Esophagus (tissue), 2 donors: Measurements from ENCODE around the gene CSN2. TPM values are rescaled to one million over a fixed set of nuclear protein-coding genes. Genes with fewer than 3 reads are reported as not detected.
"Not testable (repeated sequence)": the region's sequence is repeated elsewhere in the genome, so short reads cannot be mapped to it uniquely, and the experiment has no call there.

Experiments
- H3K27ac ChIP-seq, 2 donors: one replicate each; pipeline ENCODE4 v1.5.1; 2013; ENCODE audit warnings: low read depth in 2 of 2, mild to moderate bottlenecking in 2 of 2, inconsistent platforms in 1 of 2, low read length in 1 of 2, moderate library complexity in 1 of 2
- H3K27me3 ChIP-seq, 2 donors: one replicate each; pipeline ENCODE4 v1.6.1; 2013; ENCODE audit warnings: low read length in 2 of 2, control low read depth in 1 of 2, mild to moderate bottlenecking in 1 of 2; ENCODE audit not compliant: insufficient read depth in 2 of 2, control insufficient read depth in 1 of 2
- H3K36me3 ChIP-seq, 2 donors: one replicate each; pipeline ENCODE4 v1.6.1; 2013; ENCODE audit warnings: low read length in 1 of 2; ENCODE audit not compliant: control insufficient read depth in 2 of 2, insufficient read depth in 2 of 2
- H3K4me1 ChIP-seq, 2 donors: one replicate each; pipeline ENCODE4 v1.6.1; 2013; ENCODE audit warnings: low read length in 1 of 2; ENCODE audit not compliant: control insufficient read depth in 2 of 2, insufficient read depth in 2 of 2
- H3K4me3 ChIP-seq, 2 donors: one replicate each; pipeline ENCODE4 v1.5.1; 2013; ENCODE audit warnings: low read length in 2 of 2, mild to moderate bottlenecking in 2 of 2, low read depth in 1 of 2, moderate library complexity in 1 of 2
- H3K9me3 ChIP-seq, 2 donors: one replicate each; pipeline ENCODE4 v1.6.1; 2013; ENCODE audit warnings: mild to moderate bottlenecking in 2 of 2, low read depth in 1 of 2, low read length in 1 of 2, moderate library complexity in 1 of 2; ENCODE audit not compliant: control insufficient read depth in 2 of 2, insufficient read depth in 1 of 2
- WGBS, 2 donors: extraction: QIAGEN DNeasy Blood & Tissue Kit; methylation state at CpG; one replicate each; pipeline ENCODE4 v1.1.7; 2013; 5-methylcytosine and 5-hydroxymethylcytosine counted together
- polyA plus RNA-seq, 2 donors: library from polyadenylated mRNA; stranded (reverse); fragments of 200-250 nt; gene quantifications; one replicate each; pipeline ENCODE4 v1.2.3, GENCODE V29; 2013
- donor health status: healthy with polysubstance abuse.
- donor health status: Bipolar disorder and iron deficiency.

Gene CSN2
- polyA plus RNA-seq, 2 donors = not detected

DNA sequence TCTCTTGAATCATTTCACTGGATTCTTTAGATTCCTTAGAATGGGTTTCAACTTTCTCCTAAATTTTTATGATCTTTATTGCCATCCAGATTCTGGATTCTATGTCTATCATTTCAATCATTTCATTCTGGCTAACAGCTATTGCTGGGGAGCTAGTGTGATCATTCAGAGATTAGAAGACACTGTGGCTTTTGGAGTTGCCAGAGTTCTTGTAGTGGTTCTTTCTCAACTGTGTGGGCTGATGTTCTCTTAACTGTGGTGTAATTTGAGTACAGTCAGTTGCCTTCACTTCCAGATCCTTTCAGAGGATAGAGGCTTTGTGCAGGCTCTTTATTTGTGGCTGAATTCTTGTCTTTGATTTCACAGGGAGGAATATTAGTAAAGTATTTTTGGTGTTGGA is 12.1 kb upstream of the CSN2 start:
- H3K9me3 ChIP-seq = no peaks in the 10 kb centered on the region
- no peak overlapping the region for H3K27ac ChIP-seq
- no peaks in the 10 kb centered on the region for H3K27me3 ChIP-seq
- H3K4me1 ChIP-seq = no peaks in the 10 kb centered on the region
- H3K4me3 ChIP-seq = no peak overlapping the region
- H3K36me3 ChIP-seq = no peaks in the 10 kb centered on the region

DNA sequence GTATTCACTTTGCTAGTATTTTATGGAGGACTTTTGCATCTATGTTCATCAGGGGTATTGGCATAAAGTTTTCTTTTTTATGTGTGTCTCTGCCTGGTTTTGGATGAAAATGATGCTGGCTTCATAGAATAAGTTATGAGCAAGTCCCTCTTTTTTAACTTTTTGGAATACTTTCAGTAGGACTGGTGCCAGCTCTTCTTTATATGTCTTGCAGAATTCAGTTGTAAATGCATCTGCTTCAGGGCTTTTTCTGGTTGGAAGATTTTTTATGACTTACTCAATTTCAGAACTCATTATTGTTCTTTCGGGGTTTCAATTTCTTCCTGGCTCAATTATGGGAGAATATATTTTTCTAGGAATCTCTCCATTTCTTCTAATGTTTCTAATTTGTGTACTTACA is 9.1 kb upstream of the CSN2 start:
- Histone ChIP-seq H3K27me3 (no peaks in the 10 kb centered on the region), H3K9me3 (no peaks in the 10 kb centered on the region), H3K4me1 (no peaks in the 10 kb centered on the region), H3K4me3 (no peak overlapping the region), H3K27ac (no peak overlapping the region), H3K36me3 (no peaks in the 10 kb centered on the region)
- 45 to 53% methylated on average over 1 of the region's 1 CpG for WGBS, 2 donors

DNA sequence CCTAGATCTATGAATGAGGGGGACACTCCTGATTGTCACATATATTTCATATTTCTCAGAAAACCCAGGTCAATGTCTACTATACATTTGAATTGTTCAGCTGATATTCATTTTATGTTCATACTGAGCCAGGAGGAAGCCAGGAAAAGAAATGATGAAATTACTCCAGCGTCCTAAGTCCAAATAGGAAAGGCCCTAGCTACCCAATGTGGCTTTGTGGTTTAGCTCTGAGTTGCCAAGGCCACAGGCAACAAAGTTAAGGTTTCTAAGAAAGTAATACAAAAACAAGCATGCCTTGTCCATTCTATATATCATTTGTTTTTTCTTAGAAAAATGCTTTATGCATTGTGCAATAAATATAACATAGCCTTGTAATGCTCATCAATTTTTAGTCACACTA is 4.5 kb upstream of the CSN2 start:
- Histone ChIP-seq H3K9me3 (no peaks in the 10 kb centered on the region), H3K27ac (no peak overlapping the region), H3K36me3 (no peaks in the 10 kb centered on the region), H3K27me3 (no peaks in the 10 kb centered on the region), H3K4me1 (no peaks in the 10 kb centered on the region), H3K4me3 (no peak overlapping the region)
- WGBS, 2 donors = 47% methylated on average over 1 of the region's 1 CpG

DNA sequence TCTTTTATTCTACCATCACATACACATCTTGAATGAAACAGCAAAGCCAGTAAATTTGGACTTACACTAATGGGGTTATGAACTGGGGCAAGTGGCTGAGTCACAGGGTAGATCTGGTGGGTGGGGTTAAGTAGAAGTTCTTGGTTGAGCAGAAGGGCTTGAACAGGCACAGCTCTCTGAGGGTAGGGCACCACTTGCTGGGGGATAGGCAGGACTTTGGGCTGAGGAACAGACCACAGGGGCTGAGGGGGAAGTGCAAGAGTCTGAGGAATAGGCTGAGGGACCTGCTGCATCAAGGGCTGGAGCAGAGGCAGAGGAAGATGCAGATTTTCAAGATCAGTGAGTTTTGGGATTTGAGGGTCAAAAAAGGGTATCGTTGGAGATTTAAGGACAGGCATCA is 8.3 kb downstream of the CSN2 start:
- 79 to 95% methylated on average over 1 of the region's 1 CpG for WGBS, 2 donors
- Histone ChIP-seq H3K9me3 (no peaks in the 10 kb centered on the region), H3K27ac (no peak overlapping the region), H3K36me3 (no peaks in the 10 kb centered on the region), H3K4me3 (no peak overlapping the region), H3K4me1 (no peaks in the 10 kb centered on the region), H3K27me3 (no peaks in the 10 kb centered on the region)

DNA sequence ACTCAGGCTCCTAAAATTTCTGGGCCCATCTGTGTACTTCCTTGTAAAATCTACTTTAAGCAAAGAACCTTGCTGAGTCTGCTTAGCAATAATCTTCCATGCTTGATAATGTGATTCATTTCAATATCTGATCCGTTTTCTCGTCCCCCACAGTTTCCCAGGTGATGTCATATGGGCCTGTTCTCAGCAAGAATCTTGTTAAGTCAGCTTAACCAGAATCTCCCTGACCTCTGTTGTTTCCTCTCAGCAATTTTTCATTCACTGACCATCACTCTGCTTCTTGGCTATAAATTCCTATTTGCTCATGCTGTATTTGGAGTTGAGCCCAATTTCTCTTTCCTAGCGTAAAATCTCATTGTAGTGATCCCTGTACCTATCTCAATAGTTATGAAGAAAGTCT is 13.9 kb downstream of the CSN2 start:
- Histone ChIP-seq H3K4me1 (no peaks in the 10 kb centered on the region), H3K9me3 (no peaks in the 10 kb centered on the region), H3K36me3 (no peaks in the 10 kb centered on the region), H3K27ac (no peak overlapping the region), H3K4me3 (no peak overlapping the region), H3K27me3 (no peaks in the 10 kb centered on the region)
- 74 to 76% methylated on average over 3 of the region's 3 CpGs for WGBS, 2 donors

DNA sequence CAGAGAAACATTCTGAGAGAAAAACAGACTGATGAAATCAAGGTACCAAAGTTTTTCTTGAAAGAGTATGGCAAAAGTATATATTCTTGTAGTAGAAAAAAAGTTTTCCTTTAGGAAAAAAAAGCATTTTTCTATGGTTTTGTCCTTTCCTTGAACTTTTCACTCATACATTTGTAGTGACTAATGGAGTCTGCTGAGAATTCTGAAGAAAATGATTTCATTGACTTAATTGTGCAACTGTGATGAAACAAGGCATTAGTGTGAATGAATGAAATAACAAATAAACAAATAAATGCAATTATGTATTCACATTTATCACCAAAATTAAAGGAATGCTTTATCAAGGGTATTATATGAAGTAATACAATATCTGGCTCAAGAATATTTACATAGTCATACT is 29.0 kb downstream of the CSN2 start:
- Histone ChIP-seq H3K4me3 (no peak overlapping the region), H3K27ac (no peak overlapping the region), H3K4me1 (no peaks in the 10 kb centered on the region)

DNA sequence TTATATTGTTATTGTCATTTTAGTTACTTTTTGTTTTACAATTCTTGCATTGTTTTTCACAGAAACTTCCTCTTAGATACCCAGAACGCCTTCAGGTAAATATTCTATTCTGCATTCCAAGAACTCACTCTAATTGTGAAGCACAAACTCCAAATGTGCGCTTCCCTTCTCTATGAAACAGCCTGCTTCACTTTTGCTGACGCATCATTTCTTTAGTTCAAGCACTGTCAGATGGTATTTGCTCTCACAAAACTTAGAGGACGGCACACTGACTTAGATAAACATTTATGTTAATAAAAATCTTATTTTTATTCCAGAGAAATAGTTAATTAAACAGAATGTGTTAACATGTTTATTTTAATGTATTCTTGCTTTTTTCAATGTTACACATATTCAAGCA is 31.4 kb downstream of the CSN2 start:
- Histone ChIP-seq H3K36me3 (no peaks in the 10 kb centered on the region), H3K27ac (no peak overlapping the region), H3K4me3 (no peak overlapping the region), H3K4me1 (no peaks in the 10 kb centered on the region), H3K27me3 (no peaks in the 10 kb centered on the region), H3K9me3 (no peaks in the 10 kb centered on the region)
- WGBS, 2 donors = 59 to 64% methylated on average over 4 of the region's 4 CpGs

More for the DNA sequence above, 29.0 kb downstream of the CSN2 start:
- H3K9me3 ChIP-seq = no peaks in the 10 kb centered on the region
- H3K36me3 ChIP-seq = no peaks in the 10 kb centered on the region
- H3K27me3 ChIP-seq = no peaks in the 10 kb centered on the region

DNA sequence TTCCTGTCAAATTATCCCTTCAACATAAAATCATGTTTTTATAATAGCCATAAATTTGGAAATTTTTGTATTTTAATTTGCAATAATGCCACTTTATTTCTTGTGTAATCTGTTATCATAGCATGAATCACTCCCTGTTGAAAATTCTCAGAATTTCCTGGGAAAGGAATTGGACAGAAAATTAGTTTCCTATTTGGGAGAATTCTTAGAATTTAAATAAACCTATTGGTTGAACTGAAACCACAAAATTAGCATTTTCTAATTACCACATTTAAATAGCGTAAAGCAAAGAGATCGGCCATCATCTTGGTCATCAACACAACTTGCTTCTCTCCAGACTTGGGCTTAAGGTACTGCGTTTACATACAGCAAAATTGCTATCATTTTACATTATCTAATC is 34.8 kb downstream of the CSN2 start, which contains the start of gene CSN1S1:
Gene CSN1S1, plus strand, starts transcription at position 301 of the 400 bp plus-strand sequence. CDS start 1,488 bp downstream, outside the sequence.
- WGBS, 2 donors = 92 to 96% methylated on average over 3 of the region's 3 CpGs
- Histone ChIP-seq H3K27me3 (no peaks in the 10 kb centered on the region), H3K9me3 (no peaks in the 10 kb centered on the region), H3K4me3 (no peak within 1 kb of the TSS), H3K4me1 (no peaks in the 10 kb centered on the region), H3K36me3 (no peaks in the 10 kb centered on the region), H3K27ac (no peak within 1 kb of the TSS)

DNA sequence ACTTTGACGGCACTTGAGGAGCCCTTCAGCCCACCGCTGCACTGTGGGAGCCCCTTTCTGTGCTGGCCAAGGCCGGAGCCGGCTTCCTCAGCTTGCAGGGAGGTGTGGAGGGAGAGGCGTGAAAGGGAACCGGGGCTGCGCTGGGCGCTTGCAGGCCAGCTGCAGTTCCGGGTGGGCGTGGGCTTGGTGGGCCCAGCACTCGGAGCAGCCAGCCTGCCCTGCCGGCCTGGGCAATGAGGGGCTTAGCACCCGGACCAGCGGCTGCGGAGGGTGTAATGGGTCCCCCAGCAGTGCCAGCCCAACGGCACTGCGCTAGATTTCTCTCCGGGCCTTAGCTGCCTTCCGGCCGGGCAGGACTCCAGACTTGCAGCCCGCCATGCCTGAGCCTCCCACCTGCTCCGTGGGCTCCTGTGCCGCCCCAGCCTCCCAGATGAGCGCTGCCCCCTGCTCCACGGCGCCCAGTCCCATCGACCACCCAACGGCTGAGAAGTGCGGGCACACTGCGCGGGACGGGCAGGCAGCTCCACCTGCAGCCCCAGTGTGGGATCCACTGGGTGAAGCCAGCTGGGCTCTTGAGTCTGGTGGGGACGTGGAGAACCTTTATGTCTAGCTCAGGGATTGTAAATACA is 41.6 kb downstream of the CSN2 start:
- WGBS, 2 donors = 91 to 93% methylated on average over 33 of the region's 33 CpGs
- not testable (repeated sequence) for H3K36me3 ChIP-seq

DNA sequence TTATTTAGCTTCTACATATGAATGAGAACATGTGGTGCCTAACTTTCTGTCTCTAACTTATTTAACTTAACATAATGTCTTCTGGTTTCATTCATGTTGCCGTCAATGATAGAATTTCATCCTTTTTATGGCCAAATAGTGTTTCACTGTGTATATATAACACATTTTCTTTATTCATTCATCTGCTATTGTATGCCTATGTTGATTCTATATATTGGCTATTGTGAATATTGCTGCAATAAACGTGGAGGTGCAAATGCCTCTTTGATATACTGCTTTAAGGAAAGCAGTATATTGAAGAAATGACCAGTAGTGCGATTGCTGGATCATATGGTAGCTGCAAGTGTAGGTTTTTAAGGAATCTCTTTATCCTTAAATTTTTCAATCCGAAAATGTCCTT is 44.7 kb downstream of the CSN2 start:
- Histone ChIP-seq H3K27me3 (no peaks in the 10 kb centered on the region), H3K36me3 (no peaks in the 10 kb centered on the region), H3K4me3 (no peak overlapping the region), H3K9me3 (no peaks in the 10 kb centered on the region), H3K27ac (no peak overlapping the region), H3K4me1 (no peaks in the 10 kb centered on the region)
- WGBS, 2 donors = 50 to 52% methylated on average over 4 of the region's 4 CpGs

More for the DNA sequence above, 41.6 kb downstream of the CSN2 start:
- not testable (repeated sequence) for H3K4me3 ChIP-seq, H3K27ac ChIP-seq, H3K27me3 ChIP-seq, H3K9me3 ChIP-seq, H3K4me1 ChIP-seq
